Measurements from ENCODE around the gene SMAD6.

- TF ChIP-seq GATA2 (IDR thresholded peaks at IDR 0.05; ENCODE audit: low read depth, low read length) (no peak), GATA3 (IDR thresholded peaks at IDR 0.05; ENCODE audit: low read depth, low read length) (no peak)
These were observed 77.4 kb downstream of the SMAD6 start for GRCh38 chr15:66779331-66780009.
